Measurements from ENCODE around the gene ABCC1.
"Not testable (repeated sequence)": the region's sequence is repeated elsewhere in the genome, so short reads cannot be mapped to it uniquely, and the experiment has no call there.

Gene ABCC1

GRCh38 chr16:16171332-16171919 is 222.0 kb downstream of the ABCC1 start:
- Histone ChIP-seq H3K9ac (no peak overlapping the region), H3K27ac (no peak overlapping the region), H3K4me3 (no peak overlapping the region), H3K27me3 (no peaks in the 10 kb centered on the region), H3K9me3 (0 out of 2 replicates have a peak, but pooled peaks cover 8% of the 10 kb centered on the region), H4K20me1 (no peaks in the 10 kb centered on the region), H3K4me1 (no peaks in the 10 kb centered on the region), H3K36me3 (no peaks in the 10 kb centered on the region), H3K4me2 (no peak overlapping the region)
- TF ChIP-seq Cebpa-rat (IDR thresholded peaks at IDR 0.05), result no peak

GRCh38 chr16:16172991-16173390 is 223.6 kb downstream of the ABCC1 start:
- H3K4me1 ChIP-seq, result no peaks in the 10 kb centered on the region
- TF ChIP-seq Cebpa-rat (IDR thresholded peaks at IDR 0.05), result no peak
- H3K9ac ChIP-seq, result no peak overlapping the region
- no peaks in the 10 kb centered on the region for H3K36me3 ChIP-seq
- no peaks in the 10 kb centered on the region for H3K27me3 ChIP-seq
- no peaks in the 10 kb centered on the region for H4K20me1 ChIP-seq
- H3K9me3 ChIP-seq, result 0 out of 2 replicates have a peak, but pooled peaks cover 8% of the 10 kb centered on the region
- no peak overlapping the region for H3K27ac ChIP-seq
- H3K4me3 ChIP-seq, result no peak overlapping the region
- H3K4me2 ChIP-seq, result no peak overlapping the region

- H3K36me3 ChIP-seq, result no peaks in the 10 kb centered on the region
- H3K4me1 ChIP-seq, result no peaks in the 10 kb centered on the region
Measured at GRCh38 chr16:16175296-16175695, 225.9 kb downstream of the ABCC1 start.

GRCh38 chr16:16176328-16176727 is 226.9 kb downstream of the ABCC1 start:
- no peak overlapping the region for H3K4me3 ChIP-seq
- H3K4me2 ChIP-seq, result no peak overlapping the region
- H3K9me3 ChIP-seq, result 0 out of 2 replicates have a peak, but pooled peaks cover 8% of the 10 kb centered on the region
- no peak for TF ChIP-seq Cebpa-rat (IDR thresholded peaks at IDR 0.05)
- H3K4me1 ChIP-seq, result peaks cover 2% of the 10 kb centered on the region
- H3K9ac ChIP-seq, result no peak overlapping the region
- no peaks in the 10 kb centered on the region for H3K36me3 ChIP-seq
- no peaks in the 10 kb centered on the region for H4K20me1 ChIP-seq
- no peaks in the 10 kb centered on the region for H3K27me3 ChIP-seq
- H3K27ac ChIP-seq, result no peak overlapping the region

More at GRCh38 chr16:16175296-16175695, 225.9 kb downstream of the ABCC1 start:
- TF ChIP-seq Cebpa-rat (IDR thresholded peaks at IDR 0.05), result no peak
- Histone ChIP-seq H3K4me3 (no peak overlapping the region), H4K20me1 (no peaks in the 10 kb centered on the region), H3K4me2 (no peak overlapping the region), H3K9me3 (0 out of 2 replicates have a peak, but pooled peaks cover 8% of the 10 kb centered on the region), H3K27me3 (no peaks in the 10 kb centered on the region), H3K9ac (no peak overlapping the region), H3K27ac (no peak overlapping the region)

- Histone ChIP-seq H4K20me1 (no peaks in the 10 kb centered on the region), H3K4me3 (no peak overlapping the region), H3K9me3 (0 out of 2 replicates have a peak, but pooled peaks cover 8% of the 10 kb centered on the region), H3K4me2 (no peak overlapping the region), H3K27ac (no peak overlapping the region), H3K9ac (no peak overlapping the region), H3K36me3 (no peaks in the 10 kb centered on the region), H3K27me3 (no peaks in the 10 kb centered on the region), H3K4me1 (peaks cover 19% of the 10 kb centered on the region)
- no peak for TF ChIP-seq Cebpa-rat (IDR thresholded peaks at IDR 0.05)
Measured at GRCh38 chr16:16178455-16179162, 229.2 kb downstream of the ABCC1 start.

- Histone ChIP-seq H3K4me1 (peaks cover 19% of the 10 kb centered on the region), H3K4me2 (peak overlapping the region; percentile 43)
- H3K27me3 ChIP-seq, H3K4me3 ChIP-seq, H3K9ac ChIP-seq, H3K36me3 ChIP-seq, H3K27ac ChIP-seq, H3K9me3 ChIP-seq, H4K20me1 ChIP-seq: not testable (repeated sequence)
- TF ChIP-seq Cebpa-rat (IDR thresholded peaks at IDR 0.05), result peak; percentile 97
Measured at GRCh38 chr16:16181748-16182147, 232.3 kb downstream of the ABCC1 start.

GRCh38 chr16:16182918-16183317 is 233.5 kb downstream of the ABCC1 start:
- no peaks in the 10 kb centered on the region for H3K36me3 ChIP-seq
- no peak for TF ChIP-seq Cebpa-rat (IDR thresholded peaks at IDR 0.05)
- H3K4me2 ChIP-seq, result peak overlapping the region; percentile 17; the same call in 1 of the 2 replicates
- no peaks in the 10 kb centered on the region for H4K20me1 ChIP-seq
- no peak overlapping the region for H3K9ac ChIP-seq
- peaks cover 19% of the 10 kb centered on the region for H3K4me1 ChIP-seq
- no peaks in the 10 kb centered on the region for H3K9me3 ChIP-seq
- H3K27ac ChIP-seq, result peak overlapping the region; percentile 13; the same call in 1 of the 2 replicates
- H3K4me3 ChIP-seq, result no peak overlapping the region
- no peaks in the 10 kb centered on the region for H3K27me3 ChIP-seq

GRCh38 chr16:16183562-16183961 is 234.1 kb downstream of the ABCC1 start:
- H3K4me3 ChIP-seq, result no peak overlapping the region
- TF ChIP-seq Cebpa-rat (IDR thresholded peaks at IDR 0.05), result no peak
- H3K27ac ChIP-seq, result no peak overlapping the region
- H3K9ac ChIP-seq, result no peak overlapping the region
- no peaks in the 10 kb centered on the region for H3K9me3 ChIP-seq
- no peaks in the 10 kb centered on the region for H3K36me3 ChIP-seq
- H3K27me3 ChIP-seq, result no peaks in the 10 kb centered on the region
- no peak overlapping the region for H3K4me2 ChIP-seq
- no peaks in the 10 kb centered on the region for H4K20me1 ChIP-seq
- H3K4me1 ChIP-seq, result peaks cover 19% of the 10 kb centered on the region

- no peaks in the 10 kb centered on the region for H4K20me1 ChIP-seq
- H3K4me1 ChIP-seq, result peaks cover 19% of the 10 kb centered on the region
- no peaks in the 10 kb centered on the region for H3K36me3 ChIP-seq
- TF ChIP-seq Cebpa-rat (IDR thresholded peaks at IDR 0.05), result no peak
- no peak overlapping the region for H3K4me2 ChIP-seq
- H3K4me3 ChIP-seq, result no peak overlapping the region
- no peaks in the 10 kb centered on the region for H3K27me3 ChIP-seq
- H3K9me3 ChIP-seq, result no peaks in the 10 kb centered on the region
- H3K9ac ChIP-seq, result no peak overlapping the region
- no peak overlapping the region for H3K27ac ChIP-seq
Measured at GRCh38 chr16:16184594-16184993, 235.2 kb downstream of the ABCC1 start.

GRCh38 chr16:16185095-16185494 is 235.7 kb downstream of the ABCC1 start:
- no peak overlapping the region for H3K4me2 ChIP-seq
- TF ChIP-seq Cebpa-rat (IDR thresholded peaks at IDR 0.05), result no peak
- H3K9ac ChIP-seq, result no peak overlapping the region
- H3K4me3 ChIP-seq, result no peak overlapping the region
- no peaks in the 10 kb centered on the region for H3K9me3 ChIP-seq
- H3K36me3 ChIP-seq, result no peaks in the 10 kb centered on the region
- H4K20me1 ChIP-seq, result no peaks in the 10 kb centered on the region
- H3K4me1 ChIP-seq, result peaks cover 19% of the 10 kb centered on the region
- H3K27me3 ChIP-seq, result no peaks in the 10 kb centered on the region
- no peak overlapping the region for H3K27ac ChIP-seq

Data from BLaER1 (cell line).